Measurements from ENCODE around the gene MINDY4.
"Not testable (repeated sequence)": the region's sequence is repeated elsewhere in the genome, so short reads cannot be mapped to it uniquely, and the experiment has no call there.

MINDY4 gene

GRCh38 chr7:30805081-30805691 lies 34.0 kb downstream of the MINDY4 start:
- no peak for DNase-seq

- no peak for DNase-seq
Measured at GRCh38 chr7:30805931-30806330, 34.7 kb downstream of the MINDY4 start.

- DNase-seq, result not testable (repeated sequence)
Measured at GRCh38 chr7:30807477-30807876, 36.3 kb downstream of the MINDY4 start.

GRCh38 chr7:30807941-30808340 lies 36.7 kb downstream of the MINDY4 start:
- DNase-seq, result not testable (repeated sequence)

- no peak for DNase-seq
Measured at GRCh38 chr7:30810986-30811385, 39.8 kb downstream of the MINDY4 start.

- DNase-seq, result no peak
Measured at GRCh38 chr7:30812676-30813075, 41.5 kb downstream of the MINDY4 start.

- DNase-seq, result no peak
Measured at GRCh38 chr7:30813466-30813865, 42.2 kb downstream of the MINDY4 start.

- DNase-seq, result no peak
Measured at GRCh38 chr7:30814700-30815387, 43.6 kb downstream of the MINDY4 start.

- DNase-seq, result no peak
Measured at GRCh38 chr7:30815388-30815854, 44.2 kb downstream of the MINDY4 start.

GRCh38 chr7:30815951-30816644 lies 44.9 kb downstream of the MINDY4 start:
- no peak for DNase-seq

- no peak for DNase-seq
Measured at GRCh38 chr7:30816645-30817370, 45.6 kb downstream of the MINDY4 start.

GRCh38 chr7:30817371-30817767 lies 46.2 kb downstream of the MINDY4 start:
- DNase-seq, result no peak

- no peak for DNase-seq
Measured at GRCh38 chr7:30824821-30825720, 53.9 kb downstream of the MINDY4 start.

GRCh38 chr7:30826181-30826580 lies 55.0 kb downstream of the MINDY4 start:
- DNase-seq, result no peak

GRCh38 chr7:30828591-30828990 lies 57.4 kb downstream of the MINDY4 start:
- DNase-seq, result no peak

- no peak for DNase-seq
Measured at GRCh38 chr7:30829471-30829870, 58.3 kb downstream of the MINDY4 start.

GRCh38 chr7:30831227-30831626 lies 60.0 kb downstream of the MINDY4 start:
- DNase-seq, result no peak

- DNase-seq, result no peak
Measured at GRCh38 chr7:30831936-30832335, 60.7 kb downstream of the MINDY4 start.

- DNase-seq, result not testable (repeated sequence)
Measured at GRCh38 chr7:30834017-30834674, 62.9 kb downstream of the MINDY4 start.

- no peak for DNase-seq
Measured at GRCh38 chr7:30835396-30835915, 64.2 kb downstream of the MINDY4 start.

GRCh38 chr7:30836991-30837390 lies 65.8 kb downstream of the MINDY4 start:
- DNase-seq, result no peak
